Measurements from ENCODE around the gene ERC1.
"Not testable (repeated sequence)": the region's sequence is repeated elsewhere in the genome, so short reads cannot be mapped to it uniquely, and the experiment has no call there.

Gene ERC1

DNA sequence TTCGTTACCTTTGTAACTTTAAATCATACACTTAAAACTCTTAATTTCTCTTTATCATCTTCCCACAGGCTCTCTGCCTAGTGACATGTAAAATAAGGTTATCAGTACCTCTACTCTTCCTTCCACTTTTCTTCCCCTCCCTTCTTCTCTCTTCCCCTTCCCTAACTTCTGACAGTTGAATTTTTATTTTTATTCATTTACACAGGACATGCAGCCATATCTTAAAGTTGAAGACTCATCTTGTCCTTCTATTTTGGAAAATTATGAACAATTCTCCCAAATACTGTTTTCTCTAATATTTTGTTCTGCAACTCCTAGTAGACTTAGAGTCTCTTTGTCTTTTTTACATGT lies 339.4 kb downstream of the ERC1 start:
- Histone ChIP-seq H3K27me3 (no peaks in the 10 kb centered on the region), H3K4me1 (ENCODE audit: control insufficient read depth in 1 of 2, insufficient read depth in 1 of 2, low read depth in 1 of 2, low read length in 1 of 2) (peaks cover 10 to 12% of the 10 kb centered on the region in 2 experiments), H3K4me3 (ENCODE audit: low read depth in 1 of 2, low read length in 1 of 2) (no peak overlapping the region), H3K9me3 (no peaks in the 10 kb centered on the region), H3K27ac (no peak overlapping the region), H3K36me3 (no peaks in the 10 kb centered on the region)
- no peak for TF ChIP-seq CTCF (IDR thresholded peaks at IDR 0.05)

DNA sequence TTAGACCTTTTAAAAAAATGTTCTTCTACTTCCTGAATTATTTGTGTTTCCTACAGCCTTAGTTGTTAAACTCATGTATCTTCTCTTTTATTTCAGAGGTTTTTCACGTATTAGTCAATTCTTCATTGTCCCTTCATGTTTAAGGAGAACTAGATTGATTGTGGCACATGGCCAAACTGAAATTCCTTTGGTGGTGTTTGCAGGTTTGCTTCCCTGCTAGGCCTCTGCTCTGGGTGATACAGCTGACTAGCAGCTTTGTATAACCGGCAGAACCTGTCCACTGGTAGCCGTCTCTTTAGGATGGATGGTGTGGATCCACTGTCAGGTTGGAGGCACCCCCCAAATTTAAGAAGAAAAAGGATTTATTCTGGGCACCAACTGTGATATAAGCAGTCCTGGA lies 341.3 kb downstream of the ERC1 start:
- no peaks in the 10 kb centered on the region for H3K36me3 ChIP-seq
- TF ChIP-seq CTCF (IDR thresholded peaks at IDR 0.05), result no peak
- no peaks in the 10 kb centered on the region for H3K9me3 ChIP-seq
- no peak overlapping the region for H3K27ac ChIP-seq
- no peak overlapping the region for H3K4me3 ChIP-seq (ENCODE audit: low read depth in 1 of 2, low read length in 1 of 2)
- H3K4me1 ChIP-seq (ENCODE audit: control insufficient read depth in 1 of 2, insufficient read depth in 1 of 2, low read depth in 1 of 2, low read length in 1 of 2), result peaks cover 10 to 12% of the 10 kb centered on the region in 2 experiments
- H3K27me3 ChIP-seq, result no peaks in the 10 kb centered on the region

DNA sequence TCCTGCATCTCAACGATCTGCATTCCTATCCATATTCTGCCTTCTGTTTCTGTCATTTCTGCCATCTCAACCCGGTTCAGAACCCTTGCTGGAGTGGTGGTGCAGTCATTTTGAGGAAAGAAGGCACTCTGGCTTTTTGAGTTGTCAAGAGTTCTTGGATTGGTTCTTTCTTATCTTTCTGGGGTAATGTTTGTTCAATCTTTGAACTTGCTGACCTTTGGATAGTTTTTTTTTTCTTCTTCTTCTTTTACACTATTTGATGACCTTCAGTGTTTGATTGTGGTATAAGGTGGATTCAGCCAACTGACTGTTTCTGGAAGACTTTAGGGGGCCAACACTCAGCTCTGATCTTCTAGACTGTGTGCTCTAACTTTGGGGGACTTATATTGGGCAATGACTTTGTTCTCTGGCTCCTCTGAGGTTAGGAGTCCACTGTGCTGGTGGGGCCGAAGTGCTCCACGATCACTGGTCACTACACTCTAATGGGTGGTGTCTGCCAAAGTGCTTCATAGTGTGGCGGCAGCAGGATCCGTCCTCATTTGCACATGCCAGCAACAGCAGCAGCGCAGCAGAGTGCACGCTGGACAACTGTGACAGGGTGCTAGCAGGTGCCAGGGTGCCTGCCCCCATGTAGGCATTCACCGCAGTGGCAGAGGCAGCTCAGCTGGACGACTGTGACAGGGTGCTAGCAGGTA lies 347.6 kb downstream of the ERC1 start:
- no peak overlapping the region for H3K4me3 ChIP-seq (ENCODE audit: low read depth in 1 of 2, low read length in 1 of 2)
- no peaks in the 10 kb centered on the region for H3K9me3 ChIP-seq
- H3K4me1 ChIP-seq (ENCODE audit: control insufficient read depth in 1 of 2, insufficient read depth in 1 of 2, low read depth in 1 of 2, low read length in 1 of 2), result no peaks in the 10 kb centered on the region
- no peak overlapping the region for H3K27ac ChIP-seq
- no peaks in the 10 kb centered on the region for H3K27me3 ChIP-seq
- H3K36me3 ChIP-seq, result no peaks in the 10 kb centered on the region
- TF ChIP-seq CTCF (IDR thresholded peaks at IDR 0.05), result no peak

DNA sequence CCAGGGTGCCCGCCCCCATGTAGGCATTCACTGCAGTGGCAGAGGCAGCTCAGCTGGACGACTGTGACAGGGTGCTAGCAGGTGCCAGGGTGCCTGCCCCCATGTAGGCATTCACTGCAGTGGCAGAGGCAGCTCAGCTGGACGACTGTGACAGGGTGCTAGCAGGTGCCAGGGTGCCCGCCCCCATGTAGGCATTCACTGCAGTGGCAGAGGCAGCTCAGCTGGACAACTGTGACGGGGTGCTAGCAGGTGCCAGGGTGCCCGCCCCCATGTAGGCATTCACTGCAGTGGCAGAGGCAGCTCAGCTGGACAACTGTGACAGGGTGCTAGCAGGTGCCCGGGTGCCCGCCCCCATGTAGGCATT lies 348.1 kb downstream of the ERC1 start:
- not testable (repeated sequence) for H3K27ac ChIP-seq; H3K36me3 ChIP-seq; H3K4me3 ChIP-seq (ENCODE audit: low read depth in 1 of 2, low read length in 1 of 2); H3K4me1 ChIP-seq (ENCODE audit: control insufficient read depth in 1 of 2, insufficient read depth in 1 of 2, low read depth in 1 of 2, low read length in 1 of 2); H3K27me3 ChIP-seq; H3K9me3 ChIP-seq

DNA sequence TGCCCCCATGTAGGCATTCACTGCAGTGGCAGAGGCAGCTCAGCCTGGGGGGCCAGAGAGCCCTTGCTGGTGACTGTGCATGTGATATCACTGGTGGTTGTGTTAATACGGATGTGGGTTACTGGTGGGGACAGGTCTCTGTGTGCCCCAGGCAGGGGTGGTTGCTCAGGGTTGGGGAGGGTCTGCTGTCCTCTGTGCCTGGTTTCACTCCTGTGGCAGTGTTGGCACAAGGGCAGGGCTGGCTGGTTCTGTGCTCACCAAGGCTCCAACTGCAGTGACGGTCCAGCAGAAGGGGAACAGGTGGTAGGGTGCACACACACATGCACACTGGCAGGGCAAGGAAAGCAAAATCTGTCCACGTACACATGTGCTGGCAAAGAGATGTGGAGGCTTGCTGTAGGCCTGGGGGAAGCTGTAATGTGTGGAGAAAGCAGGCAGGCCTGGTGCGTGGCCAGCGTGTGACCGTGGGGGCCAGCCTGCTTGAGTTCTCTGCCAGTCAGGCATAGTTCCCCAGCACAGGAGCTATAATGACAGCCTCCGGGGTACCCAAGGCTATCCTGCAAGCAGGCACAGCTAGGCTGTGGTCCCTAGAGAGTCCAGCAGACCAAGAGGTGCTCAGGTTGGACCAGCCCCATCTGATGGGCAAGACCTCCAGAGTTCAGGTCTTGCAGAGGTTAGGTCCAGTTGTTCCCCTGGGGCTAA lies 348.7 kb downstream of the ERC1 start:
- Histone ChIP-seq H3K9me3 (no peaks in the 10 kb centered on the region), H3K27me3 (no peaks in the 10 kb centered on the region), H3K27ac (no peak overlapping the region), H3K4me1 (ENCODE audit: control insufficient read depth in 1 of 2, insufficient read depth in 1 of 2, low read depth in 1 of 2, low read length in 1 of 2) (no peaks in the 10 kb centered on the region), H3K4me3 (ENCODE audit: low read depth in 1 of 2, low read length in 1 of 2) (no peak overlapping the region), H3K36me3 (no peaks in the 10 kb centered on the region)
- no peak for TF ChIP-seq CTCF (IDR thresholded peaks at IDR 0.05)

DNA sequence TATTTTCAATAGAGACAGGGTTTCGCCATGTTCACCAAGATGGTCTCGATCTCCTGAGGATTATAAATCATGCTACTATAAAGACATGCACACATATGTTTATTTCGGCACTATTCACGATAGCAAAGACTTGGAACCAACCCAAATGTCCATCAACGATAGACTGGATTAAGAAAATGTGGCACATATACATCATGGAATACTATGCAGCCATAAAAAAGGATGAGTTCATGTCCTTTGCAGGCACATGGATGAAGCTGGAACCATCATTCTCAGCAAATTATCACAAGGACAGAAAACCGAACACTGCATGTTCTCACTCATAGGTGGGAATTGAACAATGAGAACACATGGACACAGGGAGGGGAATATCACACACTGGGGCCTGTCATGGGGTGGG lies 350.2 kb downstream of the ERC1 start:
- H3K27me3 ChIP-seq; H3K36me3 ChIP-seq; H3K9me3 ChIP-seq; H3K4me3 ChIP-seq (ENCODE audit: low read depth in 1 of 2, low read length in 1 of 2); H3K4me1 ChIP-seq (ENCODE audit: control insufficient read depth in 1 of 2, insufficient read depth in 1 of 2, low read depth in 1 of 2, low read length in 1 of 2); H3K27ac ChIP-seq: not testable (repeated sequence)
